ENCODE data around the gene PDLIM1. TPM values are rescaled to one million over a fixed set of nuclear protein-coding genes. Genes with fewer than 3 reads are reported as not detected.

PDLIM1 gene, protein sequence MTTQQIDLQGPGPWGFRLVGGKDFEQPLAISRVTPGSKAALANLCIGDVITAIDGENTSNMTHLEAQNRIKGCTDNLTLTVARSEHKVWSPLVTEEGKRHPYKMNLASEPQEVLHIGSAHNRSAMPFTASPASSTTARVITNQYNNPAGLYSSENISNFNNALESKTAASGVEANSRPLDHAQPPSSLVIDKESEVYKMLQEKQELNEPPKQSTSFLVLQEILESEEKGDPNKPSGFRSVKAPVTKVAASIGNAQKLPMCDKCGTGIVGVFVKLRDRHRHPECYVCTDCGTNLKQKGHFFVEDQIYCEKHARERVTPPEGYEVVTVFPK
- total RNA-seq (6.1 TPM), polyA plus RNA-seq (ENCODE audit: insufficient read depth in 1 of 8, insufficient read length in 8 of 8, low replicate concordance in 1 of 8) (10 to 100 TPM; 34.2 to 76.7 (median 54.0) TPM)
- long read RNA-seq, donor 1, transcript PDLIM1-201 (7 exons, 1,452 nt): major isoform, 9 of 11 reads
- long read RNA-seq, donor 1, partial matches to known transcripts: 0 of 11 reads
- long read RNA-seq, donor 1, other reads (novel, unspliced or antisense): 0 of 11 reads
- long read RNA-seq, donor 2, partial matches to known transcripts: 0 of 3 reads
- long read RNA-seq, donor 2, other reads (novel, unspliced or antisense): 0 of 3 reads
- long read RNA-seq, donor 3, transcript PDLIM1-201 (7 exons, 1,452 nt): major isoform, 17 of 18 reads
- long read RNA-seq, donor 3, partial matches to known transcripts: 0 of 18 reads
- long read RNA-seq, donor 3, other reads (novel, unspliced or antisense): 0 of 18 reads
- long read RNA-seq, donor 4, transcript PDLIM1-201 (7 exons, 1,452 nt): major isoform, 14 of 14 reads
- long read RNA-seq, donor 4, partial matches to known transcripts: 0 of 14 reads
- long read RNA-seq, donor 4, other reads (novel, unspliced or antisense): 0 of 14 reads
- long read RNA-seq, donor 5, transcript PDLIM1-201 (7 exons, 1,452 nt): major isoform, 43 of 69 reads
- long read RNA-seq, donor 5, partial matches to known transcripts: 21 of 69 reads
- long read RNA-seq, donor 5, other reads (novel, unspliced or antisense): 0 of 69 reads
- long read RNA-seq, donor 6, transcript PDLIM1-201 (7 exons, 1,452 nt): major isoform, 20 of 22 reads
- long read RNA-seq, donor 6, partial matches to known transcripts: 0 of 22 reads
- long read RNA-seq, donor 6, other reads (novel, unspliced or antisense): 0 of 22 reads
- long read RNA-seq, donor 7, transcript PDLIM1-201 (7 exons, 1,452 nt): major isoform, 34 of 42 reads
- long read RNA-seq, donor 7, partial matches to known transcripts: 5 of 42 reads
- long read RNA-seq, donor 7, other reads (novel, unspliced or antisense): 0 of 42 reads
- long read RNA-seq, donor 8, transcript PDLIM1-201 (7 exons, 1,452 nt): major isoform, 18 of 25 reads
- long read RNA-seq, donor 8, partial matches to known transcripts: 5 of 25 reads
- long read RNA-seq, donor 8, other reads (novel, unspliced or antisense): 0 of 25 reads
- long read RNA-seq, donor 9, transcript PDLIM1-201 (7 exons, 1,452 nt): major isoform, 8 of 15 reads
- long read RNA-seq, donor 9, partial matches to known transcripts: 6 of 15 reads
- long read RNA-seq, donor 9, other reads (novel, unspliced or antisense): 0 of 15 reads
- long read RNA-seq, donor 10, transcript PDLIM1-201 (7 exons, 1,452 nt): major isoform, 15 of 21 reads
- long read RNA-seq, donor 10, partial matches to known transcripts: 5 of 21 reads
- long read RNA-seq, donor 10, other reads (novel, unspliced or antisense): 0 of 21 reads
- long read RNA-seq, donor 11, transcript PDLIM1-201 (7 exons, 1,452 nt): major isoform, 13 of 13 reads
- long read RNA-seq, donor 11, partial matches to known transcripts: 0 of 13 reads
- long read RNA-seq, donor 11, other reads (novel, unspliced or antisense): 0 of 13 reads

DNA sequence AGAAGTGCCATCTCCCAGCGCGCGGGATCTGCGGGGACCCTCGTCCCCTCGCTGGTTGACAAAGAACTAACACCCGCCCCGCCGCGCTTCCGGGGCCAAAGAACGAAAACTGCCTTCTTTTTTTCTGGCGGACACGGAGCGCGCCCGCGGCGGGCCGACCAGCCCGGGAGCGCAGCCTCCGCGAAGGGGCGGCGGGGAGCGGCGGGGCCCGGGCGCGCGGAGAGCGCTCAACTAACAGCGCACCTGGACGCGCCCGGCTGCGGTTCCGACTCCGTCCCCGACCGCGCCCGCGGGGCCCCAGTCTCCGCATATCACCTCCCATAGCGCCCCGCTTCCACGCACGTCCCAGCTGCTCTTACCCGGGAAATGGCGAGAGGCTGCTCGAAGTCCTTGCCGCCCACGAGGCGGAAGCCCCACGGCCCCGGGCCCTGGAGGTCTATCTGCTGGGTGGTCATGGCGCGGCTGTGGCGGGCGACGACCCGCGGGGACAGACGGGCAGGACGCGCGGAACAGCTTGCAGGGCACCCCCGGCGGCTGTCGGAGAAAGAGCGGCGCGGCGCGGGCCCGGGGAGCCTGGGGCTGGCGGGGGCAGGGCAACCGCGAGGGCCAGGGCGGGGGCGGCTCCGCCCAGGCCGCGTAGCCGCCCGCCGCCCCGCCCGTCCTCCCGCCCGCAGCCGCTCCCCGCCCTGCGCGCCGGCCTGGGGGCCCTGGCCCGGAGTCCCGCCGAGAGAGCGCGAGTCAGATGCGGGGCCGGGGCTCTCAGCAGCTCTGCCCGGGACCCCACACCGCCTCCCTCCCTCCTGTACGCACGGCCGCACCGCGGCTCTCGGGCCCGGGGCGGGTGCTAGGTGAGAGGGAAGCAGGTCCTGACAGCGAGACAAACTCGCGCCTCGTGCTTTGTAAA is at the start of gene PDLIM1:
PDLIM1 (minus strand) TSS at position 543 of the 904 bp plus-strand sequence; CDS start at position 455, 88 bp downstream.
- peaks cover 51% of the 10 kb centered on the region for H3K27me3 ChIP-seq (ENCODE audit: control insufficient read depth, insufficient read depth, low read length)
- peak within 1 kb of the TSS; percentile 47 for H3K27ac ChIP-seq (ENCODE audit: low read length)
- peak within 1 kb of the TSS; percentile 64 for H3K4me3 ChIP-seq (ENCODE audit: low read length)
- peaks cover 15% of the 10 kb centered on the region for H3K4me1 ChIP-seq (ENCODE audit: control insufficient read depth, insufficient read depth, low read length)
- no peaks in the 10 kb centered on the region for H3K9me3 ChIP-seq (replicated peaks; ENCODE audit: control insufficient read depth, low read depth, low read length)
- WGBS (ENCODE audit: insufficient coverage): under 1% methylated on average over 100 of the region's 119 CpGs
- DNase-seq: peak; percentile 48
- no peaks in the 10 kb centered on the region for H3K36me3 ChIP-seq (ENCODE audit: control insufficient read depth, insufficient read depth, low read length)

DNA sequence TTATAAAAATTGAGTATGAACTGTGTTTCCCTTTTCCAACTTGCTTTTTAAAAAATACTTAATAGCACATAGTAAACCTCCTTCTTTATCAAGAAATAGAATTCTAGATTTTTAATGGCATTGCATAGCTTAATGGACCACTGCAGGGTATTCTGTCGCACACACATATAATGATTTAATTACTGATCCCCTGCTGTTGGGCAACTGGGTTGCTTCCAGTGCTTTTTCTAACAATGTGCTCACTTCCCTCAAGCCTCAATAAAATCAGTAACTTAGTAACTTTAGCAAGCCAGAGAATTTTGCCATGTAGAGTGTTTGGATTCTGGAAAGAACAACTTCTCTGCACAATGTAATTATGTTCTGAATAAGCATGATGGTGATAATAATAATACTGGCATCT is 49.1 kb upstream of the PDLIM1 start:
- Histone ChIP-seq H3K4me3 (ENCODE audit: low read length) (no peak overlapping the region), H3K27ac (ENCODE audit: low read length) (no peak overlapping the region), H3K9me3 (replicated peaks; ENCODE audit: control insufficient read depth, low read depth, low read length) (no peaks in the 10 kb centered on the region), H3K27me3 (ENCODE audit: control insufficient read depth, insufficient read depth, low read length) (no peaks in the 10 kb centered on the region), H3K4me1 (ENCODE audit: control insufficient read depth, insufficient read depth, low read length) (peaks cover 3% of the 10 kb centered on the region), H3K36me3 (ENCODE audit: control insufficient read depth, insufficient read depth, low read length) (peaks cover 20% of the 10 kb centered on the region)
- WGBS (ENCODE audit: insufficient coverage): no CpG with 5 or more reads among the region's 1 CpG
- DNase-seq: no peak

DNA sequence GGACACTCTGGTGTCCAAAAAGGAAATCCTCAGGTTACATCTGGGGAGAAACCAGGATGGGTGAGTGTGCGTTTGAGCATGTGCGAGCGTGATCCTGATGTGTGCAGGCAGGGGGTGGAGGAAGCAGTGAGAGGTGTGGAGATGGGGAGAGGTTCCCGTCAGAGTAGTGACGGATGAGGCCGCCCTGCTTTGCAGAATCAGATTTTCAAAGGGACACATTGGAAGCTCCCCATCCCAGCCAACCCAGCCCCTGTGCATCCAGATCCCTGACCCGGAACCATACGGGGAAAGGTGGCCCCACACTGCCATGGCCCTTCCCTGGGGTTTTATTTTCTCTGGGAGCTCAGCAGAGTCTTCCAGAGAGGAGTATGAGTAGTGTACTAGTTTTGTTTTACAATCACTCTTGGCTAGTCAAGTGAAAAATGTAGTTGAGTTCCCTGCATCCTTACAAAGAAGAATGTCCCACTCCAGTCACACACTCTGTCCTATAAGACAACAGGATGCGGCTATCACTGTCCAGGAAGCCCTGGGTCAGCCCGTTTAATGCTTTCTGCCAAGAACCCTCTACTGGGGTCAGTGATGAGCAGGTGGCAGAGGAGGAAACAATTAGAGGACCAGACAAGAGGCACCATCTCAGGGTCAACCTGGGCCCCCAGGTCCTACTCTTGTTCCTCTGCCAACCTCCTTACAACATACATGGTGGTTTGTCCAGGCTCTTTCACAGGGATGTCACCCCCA is 46.8 kb upstream of the PDLIM1 start:
- Histone ChIP-seq H3K4me1 (ENCODE audit: control insufficient read depth, insufficient read depth, low read length) (peaks cover 5% of the 10 kb centered on the region), H3K27ac (ENCODE audit: low read length) (no peak overlapping the region)
- WGBS (ENCODE audit: insufficient coverage): 83% methylated on average over 6 of the region's 10 CpGs

DNA sequence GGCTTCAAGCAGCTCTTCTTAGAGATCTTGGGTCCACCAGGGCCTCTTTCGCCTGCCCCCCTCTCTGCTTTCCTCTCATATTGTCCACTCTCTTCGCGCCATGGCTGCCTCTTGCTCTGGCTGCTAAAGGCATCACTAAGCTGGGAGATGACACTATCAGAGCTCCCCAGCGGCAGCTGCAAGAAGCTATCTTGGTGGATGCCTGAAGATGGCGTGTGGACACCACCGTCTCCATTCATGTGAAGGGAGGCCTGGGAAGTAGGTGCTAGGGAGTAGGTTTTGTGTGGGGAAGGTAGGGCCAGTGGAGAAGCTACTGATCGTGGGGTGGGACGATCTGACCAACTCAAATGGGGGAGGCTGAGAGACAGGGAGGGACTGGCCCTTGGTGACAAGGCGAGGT is 45.9 kb upstream of the PDLIM1 start:
- H3K27me3 ChIP-seq (ENCODE audit: control insufficient read depth, insufficient read depth, low read length): no peaks in the 10 kb centered on the region
- H3K27ac ChIP-seq (ENCODE audit: low read length): no peak overlapping the region
- WGBS (ENCODE audit: insufficient coverage): 96% methylated on average over 9 of the region's 9 CpGs
- H3K4me3 ChIP-seq (ENCODE audit: low read length): no peak overlapping the region
- no peaks in the 10 kb centered on the region for H3K9me3 ChIP-seq (replicated peaks; ENCODE audit: control insufficient read depth, low read depth, low read length)
- peaks cover 5% of the 10 kb centered on the region for H3K4me1 ChIP-seq (ENCODE audit: control insufficient read depth, insufficient read depth, low read length)
- peaks cover 28% of the 10 kb centered on the region for H3K36me3 ChIP-seq (ENCODE audit: control insufficient read depth, insufficient read depth, low read length)
- DNase-seq: no peak

More for the DNA sequence above, 46.8 kb upstream of the PDLIM1 start:
- no peaks in the 10 kb centered on the region for H3K9me3 ChIP-seq (replicated peaks; ENCODE audit: control insufficient read depth, low read depth, low read length)
- peaks cover 24% of the 10 kb centered on the region for H3K36me3 ChIP-seq (ENCODE audit: control insufficient read depth, insufficient read depth, low read length)
- no peaks in the 10 kb centered on the region for H3K27me3 ChIP-seq (ENCODE audit: control insufficient read depth, insufficient read depth, low read length)
- H3K4me3 ChIP-seq (ENCODE audit: low read length): no peak overlapping the region
- no peak for DNase-seq

DNA sequence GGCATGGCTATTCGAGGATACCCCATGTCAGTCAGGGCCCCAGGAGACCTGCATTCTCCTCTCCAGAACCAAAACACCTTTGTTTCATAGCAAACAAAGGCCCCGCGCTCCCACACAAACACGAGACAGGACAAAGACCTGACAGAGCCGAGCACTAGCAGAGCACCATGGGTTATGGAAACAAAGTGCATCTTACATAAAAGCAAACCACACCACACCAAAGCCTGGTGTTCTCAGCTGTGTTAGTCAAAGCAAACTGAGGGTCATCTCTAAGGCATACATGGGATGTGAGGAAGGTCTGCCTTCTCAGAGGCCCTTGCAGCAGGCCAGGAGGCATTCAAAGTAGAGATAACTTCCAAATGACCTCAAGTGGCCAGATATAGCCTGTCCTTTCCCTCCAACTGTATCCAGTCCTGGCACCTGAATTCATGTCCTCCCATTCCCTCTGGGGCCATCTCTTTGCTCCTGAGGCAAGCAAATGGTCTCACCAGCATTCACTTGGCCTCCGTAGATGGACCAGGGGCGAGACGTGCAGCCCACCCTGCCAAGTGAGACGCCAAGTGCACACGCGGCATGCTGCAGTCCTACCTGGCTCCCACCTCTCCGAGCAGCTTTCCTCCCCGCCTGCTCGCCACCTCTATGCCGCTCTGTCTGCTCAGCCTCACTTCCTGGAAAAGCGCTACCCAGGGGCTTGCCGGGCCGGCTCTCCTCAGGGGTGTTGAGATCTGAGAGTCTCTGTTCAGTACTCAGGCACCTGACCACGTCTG is 45.3 kb upstream of the PDLIM1 start:
- H3K27me3 ChIP-seq (ENCODE audit: control insufficient read depth, insufficient read depth, low read length): no peaks in the 10 kb centered on the region
- peaks cover 33% of the 10 kb centered on the region for H3K36me3 ChIP-seq (ENCODE audit: control insufficient read depth, insufficient read depth, low read length)
- DNase-seq: no peak
- H3K27ac ChIP-seq (ENCODE audit: low read length): no peak overlapping the region
- H3K4me1 ChIP-seq (ENCODE audit: control insufficient read depth, insufficient read depth, low read length): peaks cover 5% of the 10 kb centered on the region
- no peak overlapping the region for H3K4me3 ChIP-seq (ENCODE audit: low read length)
- WGBS (ENCODE audit: insufficient coverage): 95% methylated on average over 15 of the region's 19 CpGs
- H3K9me3 ChIP-seq (replicated peaks; ENCODE audit: control insufficient read depth, low read depth, low read length): no peaks in the 10 kb centered on the region

DNA sequence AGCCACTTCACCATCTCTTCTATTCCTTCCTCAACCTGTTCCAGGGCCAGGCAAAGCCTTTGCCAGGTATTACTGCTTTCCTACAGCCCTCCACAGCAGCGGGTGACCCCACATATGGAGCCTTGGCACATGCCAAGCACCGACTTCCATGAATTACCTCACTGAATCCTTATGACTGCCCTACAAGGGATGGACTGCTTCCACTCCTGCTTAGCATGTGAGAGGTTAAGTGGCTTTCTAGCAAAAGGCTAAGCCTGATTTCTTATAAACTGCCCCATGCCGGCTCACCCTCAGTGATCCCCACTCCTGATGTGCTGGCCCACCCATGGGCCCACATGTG is 44.0 kb upstream of the PDLIM1 start:
- Histone ChIP-seq H3K9me3 (replicated peaks; ENCODE audit: control insufficient read depth, low read depth, low read length) (no peaks in the 10 kb centered on the region), H3K27me3 (ENCODE audit: control insufficient read depth, insufficient read depth, low read length) (no peaks in the 10 kb centered on the region), H3K27ac (ENCODE audit: low read length) (peak overlapping the region; percentile 52), H3K4me3 (ENCODE audit: low read length) (no peak overlapping the region), H3K36me3 (ENCODE audit: control insufficient read depth, insufficient read depth, low read length) (peaks cover 35% of the 10 kb centered on the region), H3K4me1 (ENCODE audit: control insufficient read depth, insufficient read depth, low read length) (peaks cover 5% of the 10 kb centered on the region)
- no peak for DNase-seq
- WGBS (ENCODE audit: insufficient coverage): 92% methylated on average over 1 of the region's 3 CpGs

DNA sequence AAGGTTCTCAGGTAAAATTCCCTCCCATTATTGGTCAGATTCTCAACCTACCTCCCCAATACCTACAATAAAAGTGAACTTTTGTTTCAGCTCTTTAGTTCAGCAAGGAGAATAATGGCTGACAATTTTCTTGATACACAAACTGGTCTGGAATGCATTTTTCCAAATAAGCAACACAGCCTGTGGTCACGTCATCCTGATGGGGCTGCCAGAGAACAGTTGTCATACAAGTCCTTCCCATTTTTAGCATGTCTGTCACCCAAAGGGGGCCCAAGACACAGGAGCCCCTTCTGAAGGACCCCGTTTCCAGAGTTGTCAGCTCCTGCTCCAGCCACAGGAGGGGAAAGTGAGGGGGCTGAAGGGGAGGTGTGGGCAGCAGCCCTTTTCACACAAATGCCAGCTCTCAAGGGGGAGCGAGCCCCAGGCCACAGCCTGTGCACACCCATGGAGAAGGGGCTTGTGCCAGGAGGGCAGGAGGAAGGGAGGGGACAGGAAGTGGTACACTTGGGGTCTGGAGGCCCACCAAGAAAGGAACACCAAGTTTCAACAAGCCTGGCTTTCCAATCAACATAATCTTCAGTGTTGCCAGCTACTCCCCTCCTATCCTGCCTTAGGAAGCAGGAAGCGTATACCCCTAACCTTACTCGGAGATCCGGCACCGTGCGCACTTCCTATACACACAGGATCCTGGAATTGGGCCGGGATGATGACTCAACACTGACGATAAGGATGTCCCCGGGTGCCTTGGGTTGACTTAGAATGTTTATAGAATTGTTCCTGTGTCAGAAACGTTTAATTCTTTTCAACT is 43.4 kb upstream of the PDLIM1 start:
- H3K36me3 ChIP-seq (ENCODE audit: control insufficient read depth, insufficient read depth, low read length): peaks cover 33% of the 10 kb centered on the region
- H3K27me3 ChIP-seq (ENCODE audit: control insufficient read depth, insufficient read depth, low read length): no peaks in the 10 kb centered on the region
- WGBS (ENCODE audit: insufficient coverage): 67% methylated on average over 2 of the region's 12 CpGs
- DNase-seq: peak; percentile 48
- H3K4me1 ChIP-seq (ENCODE audit: control insufficient read depth, insufficient read depth, low read length): peaks cover 5% of the 10 kb centered on the region
- no peak overlapping the region for H3K4me3 ChIP-seq (ENCODE audit: low read length)
- H3K9me3 ChIP-seq (replicated peaks; ENCODE audit: control insufficient read depth, low read depth, low read length): no peaks in the 10 kb centered on the region
- peak overlapping the region; percentile 52 for H3K27ac ChIP-seq (ENCODE audit: low read length)

All from muscle of leg (tissue), 16 donors.